ENCODE data around the gene ALDH2. TPM values are rescaled to one million over a fixed set of nuclear protein-coding genes. Genes with fewer than 3 reads are reported as not detected.

ALDH2 gene
- total and polyA plus RNA-seq, 2 donors (not counting 1 experiment from before 2014, with no cell fraction given), result 7.0 to 22.3 TPM

GRCh38 chr12:111741235-111741812 is 25.4 kb upstream of the ALDH2 start:
- H3K36me3 ChIP-seq (replicated peaks in 1 of 2; ENCODE audit: control extremely low read depth in 1 of 2, control insufficient read depth in 1 of 2, extremely low read depth in 1 of 2, insufficient read depth in 2 of 2, low read length in 1 of 2), result peaks cover 4 to 36% of the 10 kb centered on the region in 2 experiments
- CTCF ChIA-PET, result interaction anchor here (0.9 kb wide), 1 partner anchor 72 kb away, joined by 4 read pairs; no protein-coding TSS in a partner anchor
- H3K27me3 ChIP-seq (replicated peaks in 1 of 4; ENCODE audit: control extremely low read depth in 1 of 4, control insufficient read depth in 3 of 4, insufficient read depth in 4 of 4, low read length in 3 of 4), result no peaks in the 10 kb centered on the region
- no peak overlapping the region for H3K4me3 ChIP-seq (ENCODE audit: control extremely low read depth in 1 of 5, extremely low read depth in 1 of 5, insufficient read depth in 1 of 5, low read depth in 2 of 5, low read length in 4 of 5)
- TF ChIP-seq EZH2 (IDR thresholded peaks at IDR 0.05; ENCODE audit: borderline replicate concordance, insufficient read depth, low read depth, low read length, poor library complexity, severe bottlenecking), result no peak
- TF ChIP-seq CTCF (IDR thresholded peaks at IDR 0.05), result no peak
- H3K9me3 Mint-ChIP-seq (ENCODE audit: insufficient read depth), result no peaks in the 10 kb centered on the region
- no peaks in the 10 kb centered on the region for H3K4me1 ChIP-seq (ENCODE audit: control insufficient read depth in 2 of 2, insufficient read depth in 2 of 2, low read length in 2 of 2)
- no peak for DNase-seq
- no peaks in the 10 kb centered on the region for H4K20me1 ChIP-seq (ENCODE audit: control insufficient read depth, insufficient read depth, low read length, poor library complexity, severe bottlenecking)
- POLR2A ChIA-PET, result no interaction called here
- H3K79me2 ChIP-seq (ENCODE audit: control insufficient read depth, insufficient read depth, low read length), result no peaks in the 10 kb centered on the region
- no peaks in the 10 kb centered on the region for H3K9me3 ChIP-seq (ENCODE audit: control extremely low read depth in 1 of 3, control insufficient read depth in 2 of 3, insufficient read depth in 1 of 3, low read length in 2 of 3)
- no peak overlapping the region for H3K4me3 Mint-ChIP-seq
- no peak overlapping the region for H3K9ac ChIP-seq (ENCODE audit: low read length)
- no peaks in the 10 kb centered on the region for H3K27me3 Mint-ChIP-seq
- no peak overlapping the region for H2AFZ ChIP-seq (ENCODE audit: insufficient read depth, low read depth, low read length, poor library complexity, severe bottlenecking)
- no peak overlapping the region for H3K27ac Mint-ChIP-seq
- no peak overlapping the region for H3K4me2 ChIP-seq (replicated peaks; ENCODE audit: low read depth, low read length, poor library complexity, severe bottlenecking)
- 42% methylated on average over 3 of the region's 4 CpGs for WGBS (ENCODE audit: insufficient coverage)
- H3K27ac ChIP-seq (ENCODE audit: low read length in 2 of 2), result no peak overlapping the region
- no peaks in the 10 kb centered on the region for H3K4me1 Mint-ChIP-seq
- no peak for ATAC-seq (ENCODE audit: low read depth)
- intact Hi-C loops (cut with micrococcal nuclease), result no loop called here

- H3K4me1 ChIP-seq (ENCODE audit: control insufficient read depth in 2 of 2, insufficient read depth in 2 of 2, low read length in 2 of 2), result no peaks in the 10 kb centered on the region
- WGBS (ENCODE audit: insufficient coverage), result no CpG with 5 or more reads among the region's 4 CpGs
- ATAC-seq (ENCODE audit: low read depth) (no peak), DNase-seq (no peak)
- intact Hi-C loops (cut with micrococcal nuclease), result no loop called here
- POLR2A ChIA-PET, result no interaction called here
- H3K27me3 Mint-ChIP-seq, result no peaks in the 10 kb centered on the region
- no peaks in the 10 kb centered on the region for H3K27me3 ChIP-seq (replicated peaks in 1 of 4; ENCODE audit: control extremely low read depth in 1 of 4, control insufficient read depth in 3 of 4, insufficient read depth in 4 of 4, low read length in 3 of 4)
- no peak overlapping the region for H2AFZ ChIP-seq (ENCODE audit: insufficient read depth, low read depth, low read length, poor library complexity, severe bottlenecking)
- H3K4me1 Mint-ChIP-seq, result no peaks in the 10 kb centered on the region
- no peaks in the 10 kb centered on the region for H4K20me1 ChIP-seq (ENCODE audit: control insufficient read depth, insufficient read depth, low read length, poor library complexity, severe bottlenecking)
- H3K9me3 ChIP-seq (ENCODE audit: control extremely low read depth in 1 of 3, control insufficient read depth in 2 of 3, insufficient read depth in 1 of 3, low read length in 2 of 3), result no peaks in the 10 kb centered on the region
- H3K4me3 ChIP-seq (ENCODE audit: control extremely low read depth in 1 of 5, extremely low read depth in 1 of 5, insufficient read depth in 1 of 5, low read depth in 2 of 5, low read length in 4 of 5), result no peak overlapping the region
- H3K9ac ChIP-seq (ENCODE audit: low read length), result no peak overlapping the region
- TF ChIP-seq EZH2 (IDR thresholded peaks at IDR 0.05; ENCODE audit: borderline replicate concordance, insufficient read depth, low read depth, low read length, poor library complexity, severe bottlenecking) (no peak), CTCF (IDR thresholded peaks at IDR 0.05) (no peak)
- CTCF ChIA-PET, result interaction anchor here (0.6 to 1.9 kb wide), 8 partner anchors 8 to 69 kb away, joined by 3 to 13 read pairs (median 4); no protein-coding TSS in a partner anchor
- H3K9me3 Mint-ChIP-seq (ENCODE audit: insufficient read depth), result no peaks in the 10 kb centered on the region
- H3K79me2 ChIP-seq (ENCODE audit: control insufficient read depth, insufficient read depth, low read length), result no peaks in the 10 kb centered on the region
- H3K4me3 Mint-ChIP-seq, result no peak overlapping the region
- no peak overlapping the region for H3K27ac ChIP-seq (ENCODE audit: low read length in 2 of 2)
- H3K4me2 ChIP-seq (replicated peaks; ENCODE audit: low read depth, low read length, poor library complexity, severe bottlenecking), result no peak overlapping the region
- no peak overlapping the region for H3K27ac Mint-ChIP-seq
- peaks cover 0 to 41% of the 10 kb centered on the region in 2 experiments for H3K36me3 ChIP-seq (replicated peaks in 1 of 2; ENCODE audit: control extremely low read depth in 1 of 2, control insufficient read depth in 1 of 2, extremely low read depth in 1 of 2, insufficient read depth in 2 of 2, low read length in 1 of 2)
These were observed 21.5 kb upstream of the ALDH2 start for GRCh38 chr12:111745211-111745610.

Data from B cell (primary cell).